HEK293 (cell line): ENCODE measurements around the gene DNAH6.

Experiments used
- CTCF ChIA-PET: fragments of 350-600 bp; formaldehyde crosslinking; extraction: SDS; loops from one replicate; lab custom pipeline; 2021; ENCODE audit warnings: antibody characterized with exemption; lab: Yijun Ruan, JAX
- POLR2A ChIA-PET: fragments of 300-600 bp; formaldehyde crosslinking; extraction: SDS; loops from one replicate; lab custom pipeline; 2020; ENCODE audit warnings: antibody characterized with exemption, inconsistent platforms; lab: Yijun Ruan, JAX
- H3K27ac ChIP-seq: fragments of 200-500 bp; sonication (Bioruptor generic); 2 replicates; pipeline ENCODE4 v1.5.1; 2014; ENCODE audit warnings: low read depth, low read length, control low read depth, inconsistent platforms; ENCODE audit errors: extremely low read depth
- H3K36me3 ChIP-seq, 2 experiments: fragments of 200-500 bp in 1 of 2; sonication (Bioruptor generic) in 1 of 2; 1 replicate in 1 of 2; 2 replicates in 1 of 2; pipeline ENCODE4 v1.5.1; 2014 to 2017; ENCODE audit warnings: inconsistent platforms in 2 of 2, low read length in 2 of 2; ENCODE audit not compliant: control insufficient read depth in 2 of 2, insufficient read depth in 1 of 2
- H3K4me1 ChIP-seq: fragments of 200-500 bp; sonication (Bioruptor generic); 2 replicates; pipeline ENCODE4 v1.5.1; 2014; ENCODE audit warnings: mild to moderate bottlenecking, low read length, inconsistent platforms; ENCODE audit not compliant: control insufficient read depth, insufficient read depth
- H3K4me3 ChIP-seq: 2 replicates; pipeline ENCODE4 v1.5.1; 2011; ENCODE audit warnings: low read depth, mild to moderate bottlenecking, control low read depth, low read length, moderate library complexity
- H3K9me3 ChIP-seq: fragments of 200-500 bp; sonication (Bioruptor generic); 2 replicates; pipeline ENCODE4 v1.5.1; 2014; ENCODE audit warnings: low read depth, low read length, inconsistent platforms; ENCODE audit not compliant: control insufficient read depth, insufficient read depth
- BCL11A ChIP-seq: fragments of 450-650 bp; formaldehyde crosslinking; IDR thresholded peaks from 2 replicates; pipeline ENCODE4 v1.5.1; 2016; ENCODE audit warnings: low read depth, missing biosample characterization, missing genetic modification characterization
- GLI4 ChIP-seq: fragments of 450-650 bp; formaldehyde crosslinking; IDR thresholded peaks from 2 replicates; pipeline ENCODE4 v1.5.1; 2016; ENCODE audit warnings: missing biosample characterization, missing genetic modification characterization
- GLIS1 ChIP-seq: fragments of 450-650 bp; formaldehyde crosslinking; IDR thresholded peaks from 2 replicates; pipeline ENCODE4 v1.5.1; 2016; ENCODE audit warnings: missing biosample characterization, missing genetic modification characterization
- HOXA7 ChIP-seq: sonication (generic); formaldehyde crosslinking; IDR thresholded peaks from 2 replicates; pipeline ENCODE4 v1.8.1; 2022; ENCODE audit warnings: missing genetic modification reagents, borderline replicate concordance
- REPIN1 ChIP-seq: fragments of 450-650 bp; formaldehyde crosslinking; IDR thresholded peaks from 2 replicates; pipeline ENCODE4 v1.5.1; 2017; ENCODE audit warnings: missing biosample characterization, missing genetic modification characterization, low read depth
- REST ChIP-seq: fragments of 450-650 bp; formaldehyde crosslinking; IDR thresholded peaks from 2 replicates; pipeline ENCODE4 v1.5.1; 2016; ENCODE audit warnings: missing biosample characterization, missing genetic modification characterization
- SP7 ChIP-seq: fragments of 450-650 bp; formaldehyde crosslinking; IDR thresholded peaks from 2 replicates; pipeline ENCODE4 v1.5.1; 2016; ENCODE audit warnings: missing biosample characterization, missing genetic modification characterization
- ZEB2 ChIP-seq: fragments of 450-650 bp; formaldehyde crosslinking; IDR thresholded peaks from 2 replicates; pipeline ENCODE4 v1.5.1; 2016; ENCODE audit warnings: missing biosample characterization, missing genetic modification characterization
- ZNF10 ChIP-seq: fragments of 450-650 bp; formaldehyde crosslinking; IDR thresholded peaks from 2 replicates; pipeline ENCODE4 v1.5.1; 2017; ENCODE audit warnings: missing biosample characterization, missing genetic modification characterization
- ZNF121 ChIP-seq: fragments of 450-650 bp; formaldehyde crosslinking; IDR thresholded peaks from 2 replicates; pipeline ENCODE4 v1.5.1; 2016; ENCODE audit warnings: missing biosample characterization, missing genetic modification characterization
- ZNF174 ChIP-seq: fragments of 450-650 bp; formaldehyde crosslinking; IDR thresholded peaks from 2 replicates; pipeline ENCODE4 v1.5.0; 2017; ENCODE audit warnings: missing biosample characterization, mild to moderate bottlenecking, missing genetic modification characterization
- ZNF184 ChIP-seq: fragments of 450-650 bp; IDR thresholded peaks from 2 replicates; pipeline ENCODE4 v1.5.1; 2018; ENCODE audit warnings: missing biosample characterization, mild to moderate bottlenecking, missing genetic modification characterization
- ZNF248 ChIP-seq: fragments of 450-650 bp; formaldehyde crosslinking; IDR thresholded peaks from 2 replicates; pipeline ENCODE4 v1.5.1; 2017; ENCODE audit warnings: missing biosample characterization, missing genetic modification characterization
- ZNF335 ChIP-seq: fragments of 450-650 bp; formaldehyde crosslinking; conservative IDR thresholded peaks from 2 replicates; pipeline ENCODE4 v1.5.1; 2016; ENCODE audit warnings: missing biosample characterization, missing genetic modification characterization
- ZNF354C ChIP-seq: fragments of 450-650 bp; formaldehyde crosslinking; IDR thresholded peaks from 2 replicates; pipeline ENCODE4 v1.5.1; 2016; ENCODE audit warnings: missing biosample characterization, missing genetic modification characterization, low read depth, borderline replicate concordance
- ZNF366 ChIP-seq: fragments of 450-650 bp; formaldehyde crosslinking; conservative IDR thresholded peaks from 2 replicates; pipeline ENCODE4 v1.5.1; 2016; ENCODE audit warnings: missing biosample characterization, missing genetic modification characterization
- ZNF529 ChIP-seq: fragments of 450-650 bp; formaldehyde crosslinking; IDR thresholded peaks from 2 replicates; pipeline ENCODE4 v1.5.1; 2017; ENCODE audit warnings: missing genetic modification characterization, missing biosample characterization; ENCODE audit not compliant: insufficient replicate concordance
- ZNF555 ChIP-seq: fragments of 450-650 bp; formaldehyde crosslinking; conservative IDR thresholded peaks from 2 replicates; pipeline ENCODE4 v1.5.1; 2017; ENCODE audit warnings: missing biosample characterization, mild to moderate bottlenecking, missing genetic modification characterization, inconsistent platforms
- ZNF560 ChIP-seq: fragments of 450-650 bp; formaldehyde crosslinking; IDR thresholded peaks from 2 replicates; pipeline ENCODE4 v1.5.1; 2017; ENCODE audit warnings: missing biosample characterization, missing genetic modification characterization, borderline replicate concordance
- ZNF624 ChIP-seq: fragments of 450-650 bp; formaldehyde crosslinking; IDR thresholded peaks from 2 replicates; pipeline ENCODE4 v1.5.1; 2017; ENCODE audit warnings: missing biosample characterization, missing genetic modification characterization
- ZNF791 ChIP-seq: fragments of 450-650 bp; formaldehyde crosslinking; IDR thresholded peaks from 2 replicates; pipeline ENCODE4 v1.5.1; 2016; ENCODE audit warnings: missing biosample characterization, missing genetic modification characterization
- ZXDB ChIP-seq: fragments of 450-650 bp; formaldehyde crosslinking; IDR thresholded peaks from 2 replicates; pipeline ENCODE4 v1.5.1; 2016; ENCODE audit warnings: missing biosample characterization, missing genetic modification characterization
- TF ChIP-seq, protein P1 (sequence below): fragments of 450-650 bp; formaldehyde crosslinking; IDR thresholded peaks from 2 replicates; pipeline ENCODE4 v1.5.1; 2016; ENCODE audit warnings: missing biosample characterization, missing genetic modification characterization
- TF ChIP-seq, protein P2 (sequence below): fragments of 450-650 bp; formaldehyde crosslinking; IDR thresholded peaks from 2 replicates; pipeline ENCODE4 v1.5.1; 2016; ENCODE audit warnings: missing biosample characterization, missing genetic modification characterization
- TF ChIP-seq, protein P3 (sequence below): fragments of 450-650 bp; formaldehyde crosslinking; IDR thresholded peaks from 2 replicates; pipeline ENCODE4 v1.5.1; 2016; ENCODE audit warnings: missing biosample characterization, missing genetic modification characterization
- TF ChIP-seq, protein P4 (sequence below): fragments of 450-650 bp; formaldehyde crosslinking; optimal IDR thresholded peaks from 2 replicates; pipeline ENCODE3; 2016; ENCODE audit warnings: missing biosample characterization, mild to moderate bottlenecking, missing genetic modification characterization

Gene DNAH6

GRCh38 chr2:84546551-84546950, 30.3 kb downstream of the DNAH6 start:
- Histone ChIP-seq H3K4me1 (no peaks in the 10 kb centered on the region), H3K27ac (no peak overlapping the region), H3K36me3 (no peaks in the 10 kb centered on the region), H3K9me3 (no peaks in the 10 kb centered on the region), H3K4me3 (no peak overlapping the region)
- CTCF ChIA-PET, result no interaction called here
- POLR2A ChIA-PET, result no interaction called here
- TF ChIP-seq REPIN1 (tag by site-specific recombination), result no peak
- TF ChIP-seq ZNF184 (tag by site-specific recombination), result no peak
- TF ChIP-seq ZNF174 (tag by site-specific recombination), result no peak
- TF ChIP-seq, protein P1, sequence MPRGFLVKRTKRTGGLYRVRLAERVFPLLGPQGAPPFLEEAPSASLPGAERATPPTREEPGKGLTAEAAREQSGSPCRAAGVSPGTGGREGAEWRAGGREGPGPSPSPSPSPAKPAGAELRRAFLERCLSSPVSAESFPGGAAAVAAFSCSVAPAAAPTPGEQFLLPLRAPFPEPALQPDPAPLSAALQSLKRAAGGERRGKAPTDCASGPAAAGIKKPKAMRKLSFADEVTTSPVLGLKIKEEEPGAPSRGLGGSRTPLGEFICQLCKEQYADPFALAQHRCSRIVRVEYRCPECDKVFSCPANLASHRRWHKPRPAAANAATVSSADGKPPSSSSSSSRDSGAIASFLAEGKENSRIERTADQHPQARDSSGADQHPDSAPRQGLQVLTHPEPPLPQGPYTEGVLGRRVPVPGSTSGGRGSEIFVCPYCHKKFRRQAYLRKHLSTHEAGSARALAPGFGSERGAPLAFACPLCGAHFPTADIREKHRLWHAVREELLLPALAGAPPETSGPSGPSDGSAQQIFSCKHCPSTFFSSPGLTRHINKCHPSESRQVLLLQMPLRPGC (tag by site-specific recombination), result no peak
- TF ChIP-seq ZNF354C (tag by site-specific recombination), result no peak
- TF ChIP-seq ZNF791 (tag by site-specific recombination), result no peak
- TF ChIP-seq BCL11A (tag by site-specific recombination), result no peak

DNA sequence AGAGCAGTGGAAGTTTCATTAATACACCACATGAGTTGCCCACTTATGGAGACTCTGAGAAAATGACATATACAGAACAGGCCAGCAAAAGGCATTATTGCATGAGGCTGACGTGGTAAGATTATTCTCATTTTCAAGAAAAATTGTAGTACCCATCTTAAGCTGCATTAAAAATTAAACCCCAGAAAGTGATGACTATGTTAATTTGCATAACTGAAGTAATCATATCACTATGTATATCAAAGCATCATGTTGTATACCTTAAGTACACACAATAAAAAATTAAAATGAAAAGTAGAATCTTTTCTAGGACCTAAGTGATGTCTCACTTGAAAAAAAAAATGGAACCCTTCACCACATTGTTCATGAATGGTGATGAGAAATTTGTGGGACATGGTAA, 32.0 kb downstream of the DNAH6 start:
- CTCF ChIA-PET, result no interaction called here
- H3K9me3 ChIP-seq, result no peaks in the 10 kb centered on the region
- H3K27ac ChIP-seq, result no peak overlapping the region
- no peaks in the 10 kb centered on the region for H3K36me3 ChIP-seq
- TF ChIP-seq ZNF121 (tag by site-specific recombination) (no peak), ZEB2 (no peak), ZNF529 (no peak), ZNF335 (tag by site-specific recombination) (no peak), HOXA7 (CRISPR knock-in tag) (no peak), ZNF555 (tag by site-specific recombination) (no peak), ZNF624 (tag by site-specific recombination) (no peak), GLI4 (tag by site-specific recombination) (no peak), GLIS1 (tag by site-specific recombination) (no peak), ZNF366 (tag by site-specific recombination) (no peak), ZNF10 (tag by site-specific recombination) (no peak), ZNF560 (tag by site-specific recombination) (no peak)
- TF ChIP-seq, protein P2, sequence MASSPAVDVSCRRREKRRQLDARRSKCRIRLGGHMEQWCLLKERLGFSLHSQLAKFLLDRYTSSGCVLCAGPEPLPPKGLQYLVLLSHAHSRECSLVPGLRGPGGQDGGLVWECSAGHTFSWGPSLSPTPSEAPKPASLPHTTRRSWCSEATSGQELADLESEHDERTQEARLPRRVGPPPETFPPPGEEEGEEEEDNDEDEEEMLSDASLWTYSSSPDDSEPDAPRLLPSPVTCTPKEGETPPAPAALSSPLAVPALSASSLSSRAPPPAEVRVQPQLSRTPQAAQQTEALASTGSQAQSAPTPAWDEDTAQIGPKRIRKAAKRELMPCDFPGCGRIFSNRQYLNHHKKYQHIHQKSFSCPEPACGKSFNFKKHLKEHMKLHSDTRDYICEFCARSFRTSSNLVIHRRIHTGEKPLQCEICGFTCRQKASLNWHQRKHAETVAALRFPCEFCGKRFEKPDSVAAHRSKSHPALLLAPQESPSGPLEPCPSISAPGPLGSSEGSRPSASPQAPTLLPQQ (tag by site-specific recombination), result no peak
- no peaks in the 10 kb centered on the region for H3K4me1 ChIP-seq
- POLR2A ChIA-PET, result no interaction called here
- H3K4me3 ChIP-seq, result no peak overlapping the region

- no peaks in the 10 kb centered on the region for H3K36me3 ChIP-seq
- no peaks in the 10 kb centered on the region for H3K9me3 ChIP-seq
- POLR2A ChIA-PET, result no interaction called here
- H3K4me3 ChIP-seq, result no peak overlapping the region
- H3K27ac ChIP-seq, result no peak overlapping the region
- CTCF ChIA-PET, result interaction anchor here (1.4 kb wide), 1 partner anchor 24 kb away, joined by 3 read pairs; no protein-coding TSS in a partner anchor
- H3K4me1 ChIP-seq, result no peaks in the 10 kb centered on the region
- TF ChIP-seq, protein P3, sequence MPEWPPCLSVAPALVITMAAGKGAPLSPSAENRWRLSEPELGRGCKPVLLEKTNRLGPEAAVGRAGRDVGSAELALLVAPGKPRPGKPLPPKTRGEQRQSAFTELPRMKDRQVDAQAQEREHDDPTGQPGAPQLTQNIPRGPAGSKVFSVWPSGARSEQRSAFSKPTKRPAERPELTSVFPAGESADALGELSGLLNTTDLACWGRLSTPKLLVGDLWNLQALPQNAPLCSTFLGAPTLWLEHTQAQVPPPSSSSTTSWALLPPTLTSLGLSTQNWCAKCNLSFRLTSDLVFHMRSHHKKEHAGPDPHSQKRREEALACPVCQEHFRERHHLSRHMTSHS (tag by site-specific recombination), result no peak
- TF ChIP-seq, protein P4, sequence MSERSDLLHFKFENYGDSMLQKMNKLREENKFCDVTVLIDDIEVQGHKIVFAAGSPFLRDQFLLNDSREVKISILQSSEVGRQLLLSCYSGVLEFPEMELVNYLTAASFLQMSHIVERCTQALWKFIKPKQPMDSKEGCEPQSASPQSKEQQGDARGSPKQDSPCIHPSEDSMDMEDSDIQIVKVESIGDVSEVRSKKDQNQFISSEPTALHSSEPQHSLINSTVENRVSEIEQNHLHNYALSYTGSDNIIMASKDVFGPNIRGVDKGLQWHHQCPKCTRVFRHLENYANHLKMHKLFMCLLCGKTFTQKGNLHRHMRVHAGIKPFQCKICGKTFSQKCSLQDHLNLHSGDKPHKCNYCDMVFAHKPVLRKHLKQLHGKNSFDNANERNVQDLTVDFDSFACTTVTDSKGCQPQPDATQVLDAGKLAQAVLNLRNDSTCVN (tag by site-specific recombination), result no peak
- no peak for TF ChIP-seq REST (tag by site-specific recombination)
- TF ChIP-seq ZXDB (tag by site-specific recombination), result no peak
- TF ChIP-seq SP7 (tag by site-specific recombination), result no peak
- TF ChIP-seq ZNF248, result no peak
Measured at GRCh38 chr2:84550916-84551315, 34.6 kb downstream of the DNAH6 start.
